Ramos (cell line): Measurements from ENCODE around the gene PHGDH.
"Not testable (repeated sequence)": the region's sequence is repeated elsewhere in the genome, so short reads cannot be mapped to it uniquely, and the experiment has no call there.

Experiments
- in situ Hi-C: fragments of 300-500 bp; cut with MboI; formaldehyde crosslinking; loops from one replicate; pipeline ENCODE4 v1.14.3; 2022; ENCODE audit warnings: low sequenced_read_pairs; ENCODE audit not compliant: unreplicated experiment

The PHGDH gene

GRCh38 chr1:119784191-119784781 is 72.6 kb downstream of the PHGDH start:
- in situ Hi-C loops = no loop called here

DNA sequence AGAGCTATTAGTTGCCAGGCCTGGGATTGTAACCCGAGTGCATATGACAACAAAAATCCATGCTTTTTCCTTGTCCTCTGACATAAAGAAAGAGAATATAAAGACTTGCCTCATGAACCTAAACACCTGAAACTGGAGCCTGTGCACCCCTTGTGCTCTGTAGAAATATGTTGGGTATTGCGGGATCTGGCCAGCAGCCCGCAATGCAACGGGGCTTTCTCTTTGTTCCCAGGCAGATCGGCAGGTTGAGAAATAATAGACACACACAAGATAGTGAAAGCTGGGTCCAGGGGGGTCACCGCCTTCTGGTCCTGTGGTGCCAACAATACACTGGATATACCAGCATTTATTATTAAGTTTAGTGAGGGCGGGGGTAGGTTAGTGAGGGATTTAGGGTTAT is 74.3 kb downstream of the PHGDH start:
- in situ Hi-C loops = not testable (repeated sequence)

GRCh38 chr1:119786473-119787050 is 74.8 kb downstream of the PHGDH start:
- in situ Hi-C loops = not testable (repeated sequence)

DNA sequence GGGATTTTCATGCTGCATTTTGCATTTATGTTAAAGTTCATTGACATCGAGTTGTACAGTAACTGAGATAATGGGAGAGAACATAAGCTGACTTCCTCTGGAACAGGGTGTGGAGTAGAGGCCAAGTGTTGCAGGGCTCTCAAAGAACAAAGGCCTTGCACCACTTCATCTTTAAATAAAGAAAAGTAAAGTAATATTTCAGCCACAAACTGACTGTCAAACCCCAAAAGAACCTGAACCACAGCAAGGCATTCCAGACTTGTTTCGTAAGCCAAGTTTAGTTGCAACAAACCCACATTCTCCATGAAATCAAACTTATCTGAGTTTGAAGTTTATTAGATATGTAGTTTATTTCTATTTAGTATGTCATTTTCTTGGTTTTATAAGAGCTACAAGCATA is 76.0 kb downstream of the PHGDH start:
- in situ Hi-C loops = no loop called here

- in situ Hi-C loops = no loop called here
Measured at GRCh38 chr1:119790451-119791198, 78.9 kb downstream of the PHGDH start.

- in situ Hi-C loops = no loop called here
Measured at GRCh38 chr1:119791377-119791776, 79.6 kb downstream of the PHGDH start.
